GM23338 (cell line): ENCODE results near the gene BICDL1. TPM values are rescaled to one million over a fixed set of nuclear protein-coding genes. Genes with fewer than 3 reads are reported as not detected.

Experiments
- ATAC-seq: fragments of 200-7000 bp; cut with Tn5 transposase; 3 replicates; pipeline ENCODE4 v1.9.1; 2020
- DNase-seq: peaks from one replicate; pipeline ENCODE4 v3.0.0-alpha.2; 2015; ENCODE audit warnings: low spot score
- H2AFZ ChIP-seq: fragments of 200-600 bp; sonication (generic); 2 replicates; pipeline ENCODE4 v1.8.0; 2016; ENCODE audit warnings: antibody characterized with exemption, mild to moderate bottlenecking, moderate library complexity
- H3F3A ChIP-seq: fragments of 200-600 bp; sonication (generic); replicated peaks from 2 replicates; pipeline ENCODE4 v1.8.0; 2017; ENCODE audit warnings: antibody characterized with exemption, mixed run types, low read depth
- H3K27ac ChIP-seq: fragments of 200-600 bp; sonication (generic); 2 replicates; pipeline ENCODE4 v1.6.1; 2016; ENCODE audit warnings: low read depth
- H3K27me3 ChIP-seq: fragments of 200-600 bp; sonication (generic); 2 replicates; pipeline ENCODE4 v1.8.0; 2016; ENCODE audit warnings: mild to moderate bottlenecking, mixed run types, moderate library complexity; ENCODE audit not compliant: insufficient read depth
- H3K36me3 ChIP-seq: fragments of 200-600 bp; sonication (generic); 2 replicates; pipeline ENCODE4 v1.8.0; 2016; ENCODE audit warnings: mild to moderate bottlenecking; ENCODE audit not compliant: insufficient read depth
- H3K4me1 ChIP-seq: fragments of 200-600 bp; sonication (generic); 2 replicates; pipeline ENCODE4 v1.8.0; 2016; ENCODE audit warnings: mild to moderate bottlenecking, moderate library complexity; ENCODE audit not compliant: insufficient read depth
- H3K4me2 ChIP-seq: fragments of 200-600 bp; sonication (generic); 2 replicates; pipeline ENCODE4 v1.7.1; 2017; ENCODE audit warnings: mixed run types
- H3K4me3 ChIP-seq: fragments of 200-600 bp; sonication (generic); 2 replicates; pipeline ENCODE4 v1.6.1; 2016; ENCODE audit warnings: mixed run types
- H3K79me2 ChIP-seq: fragments of 200-600 bp; sonication (generic); replicated peaks from 2 replicates; pipeline ENCODE4 v1.8.0; 2017; ENCODE audit warnings: mild to moderate bottlenecking; ENCODE audit not compliant: insufficient read depth
- H3K9me2 ChIP-seq: fragments of 200-600 bp; sonication (generic); 2 replicates; pipeline ENCODE4 v1.8.0; 2017; ENCODE audit not compliant: insufficient read depth
- H4K20me1 ChIP-seq: fragments of 200-600 bp; sonication (generic); replicated peaks from 2 replicates; pipeline ENCODE4 v1.8.0; 2017; ENCODE audit warnings: mild to moderate bottlenecking; ENCODE audit not compliant: insufficient read depth
- H3K27ac Mint-ChIP-seq: 2 replicates; pipeline ENCODE4 v1.8.0; 2020; ENCODE audit warnings: inconsistent platforms, mild to moderate bottlenecking, moderate library complexity, mixed read lengths
- H3K27me3 Mint-ChIP-seq: 3 replicates; pipeline ENCODE4 v1.8.0; 2022; ENCODE audit warnings: low read depth, mild to moderate bottlenecking, moderate library complexity, mixed read lengths, inconsistent platforms; ENCODE audit not compliant: insufficient read depth, poor library complexity
- H3K36me3 Mint-ChIP-seq: 3 replicates; pipeline ENCODE4 v1.8.0; 2021; ENCODE audit warnings: low read depth, mild to moderate bottlenecking, inconsistent platforms, moderate library complexity, mixed read lengths
- H3K4me1 Mint-ChIP-seq: 3 replicates; pipeline ENCODE4 v1.8.0; 2020; ENCODE audit warnings: mild to moderate bottlenecking, inconsistent platforms, mixed read lengths
- H3K4me3 Mint-ChIP-seq: 3 replicates; pipeline ENCODE4 v1.8.0; 2021; ENCODE audit warnings: moderate library complexity, mild to moderate bottlenecking, inconsistent platforms, mixed read lengths
- H3K9me3 Mint-ChIP-seq: 3 replicates; pipeline ENCODE4 v1.8.0; 2020; ENCODE audit warnings: moderate library complexity, mild to moderate bottlenecking, inconsistent platforms, mixed read lengths
- CREB1 ChIP-seq: fragments of 250-450 bp; sonication (Bioruptor Pico); IDR thresholded peaks from 2 replicates; pipeline ENCODE4 v1.5.0; 2020; ENCODE audit warnings: low read depth, mild to moderate bottlenecking, moderate library complexity
- EZH2 ChIP-seq: fragments of 200-600 bp; sonication (generic); IDR thresholded peaks from one replicate; pipeline ENCODE4 v1.8.0; 2017; ENCODE audit warnings: antibody characterized with exemption, mild to moderate bottlenecking, low read depth; ENCODE audit not compliant: unreplicated experiment
- EZH2phosphoT487 ChIP-seq: fragments of 200-600 bp; sonication (generic); IDR thresholded peaks from one replicate; pipeline ENCODE4 v1.8.1; 2018; ENCODE audit warnings: antibody characterized with exemption; ENCODE audit not compliant: unreplicated experiment
- JUNB ChIP-seq: IDR thresholded peaks from one replicate; pipeline ENCODE4 v1.6.1; 2016; ENCODE audit warnings: antibody characterized with exemption; ENCODE audit not compliant: unreplicated experiment
- NANOG ChIP-seq: IDR thresholded peaks from 2 replicates; pipeline ENCODE4 v1.6.1; 2016; ENCODE audit warnings: antibody characterized with exemption, borderline replicate concordance
- POLR2AphosphoS5 ChIP-seq: IDR thresholded peaks from 2 replicates; pipeline ENCODE4 v1.6.1; 2016; ENCODE audit warnings: antibody characterized with exemption, low read depth
- STAT1 ChIP-seq: IDR thresholded peaks from one replicate; pipeline ENCODE4 v1.6.1; 2016; ENCODE audit warnings: antibody characterized with exemption; ENCODE audit not compliant: unreplicated experiment
- ZNF114 ChIP-seq: fragments of 250-450 bp; sonication (Bioruptor Pico); IDR thresholded peaks from 2 replicates; pipeline ENCODE4 v1.5.0; 2020; ENCODE audit warnings: mild to moderate bottlenecking, moderate library complexity
- ZNF331 ChIP-seq: fragments of 250-450 bp; sonication (Bioruptor Pico); IDR thresholded peaks from 2 replicates; pipeline ENCODE4 v1.5.0; 2020; ENCODE audit warnings: low read depth, mild to moderate bottlenecking, moderate library complexity
- polyA plus RNA-seq: library from polyadenylated mRNA; unstranded; fragments of >200 nt; fragmentation: Nextera tagmentation; extraction: Ambion mirVana; gene quantifications from 2 replicates; pipeline ENCODE4 v1.2.1, GENCODE V29; 2016
- total RNA-seq: library from RNA; depleted of rRNA; stranded (reverse); fragments of >200 nt; shearing (Covaris generic); gene quantifications from 2 replicates; pipeline ENCODE4 v1.2.3, GENCODE V29; 2014
- TF ChIP-seq, protein P1 (sequence below), 2 experiments: fragments of 200-600 bp in 1 of 2; sonication (generic) in 1 of 2; conservative IDR thresholded peaks; 2 replicates each; pipeline versions ENCODE4 v1.5.1 to v1.6.1; 2016 to 2017; ENCODE audit warnings: antibody characterized with exemption in 2 of 2, low read depth in 2 of 2, mild to moderate bottlenecking in 2 of 2, moderate library complexity in 1 of 2
- TF ChIP-seq, protein P2 (sequence below): IDR thresholded peaks from one replicate; pipeline ENCODE4 v1.6.1; 2018; ENCODE audit warnings: antibody characterized with exemption; ENCODE audit not compliant: unreplicated experiment
- TF ChIP-seq, protein P3 (sequence below): IDR thresholded peaks from 2 replicates; pipeline ENCODE4 v1.6.1; 2016; ENCODE audit warnings: antibody characterized with exemption
- TF ChIP-seq, protein P4 (sequence below): fragments of 250-450 bp; sonication (Bioruptor Pico); IDR thresholded peaks from 2 replicates; pipeline ENCODE4 v1.5.0; 2020; ENCODE audit warnings: mild to moderate bottlenecking, moderate library complexity

The BICDL1 gene
- total and polyA plus RNA-seq, 2 experiments from 2014 or later, result 14.0 to 25.7 TPM

DNA sequence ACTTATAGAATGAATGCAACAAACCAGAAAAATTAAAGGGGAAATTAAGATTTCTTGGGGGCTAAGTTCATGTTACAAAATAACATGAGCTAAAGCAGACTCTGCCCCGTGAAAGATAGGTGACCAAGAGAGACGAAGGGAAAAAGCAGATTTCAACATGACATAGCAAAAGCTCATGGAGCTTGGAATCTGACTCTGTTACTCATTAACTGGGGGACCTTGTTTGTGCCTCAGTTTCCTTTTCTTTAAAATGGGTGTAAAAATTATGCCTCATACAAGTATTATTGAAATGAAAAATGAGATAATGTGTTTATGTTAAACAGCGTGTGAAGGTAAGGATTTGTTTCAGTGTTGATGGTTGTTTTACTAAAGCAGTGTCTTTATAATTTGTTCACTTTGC, 11.5 kb downstream of the BICDL1 start:
- Histone ChIP-seq H3K36me3 (no peaks in the 10 kb centered on the region; the same call in 1 of the 2 replicates), H4K20me1 (no peaks in the 10 kb centered on the region; the same call in 1 of the 2 replicates), H3K9me2 (no peaks in the 10 kb centered on the region), H3F3A (no peaks in the 10 kb centered on the region), H3K79me2 (no peaks in the 10 kb centered on the region; the same call in 1 of the 2 replicates), H3K4me1 (no peaks in the 10 kb centered on the region; the same call in 1 of the 2 replicates), H3K27me3 (no peaks in the 10 kb centered on the region), H3K4me3 (no peak overlapping the region), H3K27ac (no peak overlapping the region), H2AFZ (no peak overlapping the region), H3K4me2 (no peak overlapping the region)
- Mint-ChIP-seq H3K4me3 (no peak overlapping the region), H3K9me3 (no peaks in the 10 kb centered on the region), H3K27me3 (no peaks in the 10 kb centered on the region), H3K27ac (no peak overlapping the region), H3K36me3 (peaks cover 24% of the 10 kb centered on the region), H3K4me1 (peaks cover 3% of the 10 kb centered on the region; the same call in 2 of the 3 replicates)
- no peak for ATAC-seq
- TF ChIP-seq ZNF114 (CRISPR knock-in tag) (no peak), STAT1 (no peak), CREB1 (CRISPR knock-in tag) (no peak), ZNF331 (CRISPR knock-in tag) (no peak), POLR2AphosphoS5 (no peak), NANOG (no peak), EZH2 (no peak), EZH2phosphoT487 (no peak), JUNB (no peak)
- TF ChIP-seq, protein P1, sequence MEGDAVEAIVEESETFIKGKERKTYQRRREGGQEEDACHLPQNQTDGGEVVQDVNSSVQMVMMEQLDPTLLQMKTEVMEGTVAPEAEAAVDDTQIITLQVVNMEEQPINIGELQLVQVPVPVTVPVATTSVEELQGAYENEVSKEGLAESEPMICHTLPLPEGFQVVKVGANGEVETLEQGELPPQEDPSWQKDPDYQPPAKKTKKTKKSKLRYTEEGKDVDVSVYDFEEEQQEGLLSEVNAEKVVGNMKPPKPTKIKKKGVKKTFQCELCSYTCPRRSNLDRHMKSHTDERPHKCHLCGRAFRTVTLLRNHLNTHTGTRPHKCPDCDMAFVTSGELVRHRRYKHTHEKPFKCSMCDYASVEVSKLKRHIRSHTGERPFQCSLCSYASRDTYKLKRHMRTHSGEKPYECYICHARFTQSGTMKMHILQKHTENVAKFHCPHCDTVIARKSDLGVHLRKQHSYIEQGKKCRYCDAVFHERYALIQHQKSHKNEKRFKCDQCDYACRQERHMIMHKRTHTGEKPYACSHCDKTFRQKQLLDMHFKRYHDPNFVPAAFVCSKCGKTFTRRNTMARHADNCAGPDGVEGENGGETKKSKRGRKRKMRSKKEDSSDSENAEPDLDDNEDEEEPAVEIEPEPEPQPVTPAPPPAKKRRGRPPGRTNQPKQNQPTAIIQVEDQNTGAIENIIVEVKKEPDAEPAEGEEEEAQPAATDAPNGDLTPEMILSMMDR (conservative IDR thresholded peaks at IDR 0.05; ENCODE audit: low read depth in 2 of 2), result no peak
- TF ChIP-seq, protein P2, sequence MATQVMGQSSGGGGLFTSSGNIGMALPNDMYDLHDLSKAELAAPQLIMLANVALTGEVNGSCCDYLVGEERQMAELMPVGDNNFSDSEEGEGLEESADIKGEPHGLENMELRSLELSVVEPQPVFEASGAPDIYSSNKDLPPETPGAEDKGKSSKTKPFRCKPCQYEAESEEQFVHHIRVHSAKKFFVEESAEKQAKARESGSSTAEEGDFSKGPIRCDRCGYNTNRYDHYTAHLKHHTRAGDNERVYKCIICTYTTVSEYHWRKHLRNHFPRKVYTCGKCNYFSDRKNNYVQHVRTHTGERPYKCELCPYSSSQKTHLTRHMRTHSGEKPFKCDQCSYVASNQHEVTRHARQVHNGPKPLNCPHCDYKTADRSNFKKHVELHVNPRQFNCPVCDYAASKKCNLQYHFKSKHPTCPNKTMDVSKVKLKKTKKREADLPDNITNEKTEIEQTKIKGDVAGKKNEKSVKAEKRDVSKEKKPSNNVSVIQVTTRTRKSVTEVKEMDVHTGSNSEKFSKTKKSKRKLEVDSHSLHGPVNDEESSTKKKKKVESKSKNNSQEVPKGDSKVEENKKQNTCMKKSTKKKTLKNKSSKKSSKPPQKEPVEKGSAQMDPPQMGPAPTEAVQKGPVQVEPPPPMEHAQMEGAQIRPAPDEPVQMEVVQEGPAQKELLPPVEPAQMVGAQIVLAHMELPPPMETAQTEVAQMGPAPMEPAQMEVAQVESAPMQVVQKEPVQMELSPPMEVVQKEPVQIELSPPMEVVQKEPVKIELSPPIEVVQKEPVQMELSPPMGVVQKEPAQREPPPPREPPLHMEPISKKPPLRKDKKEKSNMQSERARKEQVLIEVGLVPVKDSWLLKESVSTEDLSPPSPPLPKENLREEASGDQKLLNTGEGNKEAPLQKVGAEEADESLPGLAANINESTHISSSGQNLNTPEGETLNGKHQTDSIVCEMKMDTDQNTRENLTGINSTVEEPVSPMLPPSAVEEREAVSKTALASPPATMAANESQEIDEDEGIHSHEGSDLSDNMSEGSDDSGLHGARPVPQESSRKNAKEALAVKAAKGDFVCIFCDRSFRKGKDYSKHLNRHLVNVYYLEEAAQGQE, result no peak
- TF ChIP-seq, protein P3, sequence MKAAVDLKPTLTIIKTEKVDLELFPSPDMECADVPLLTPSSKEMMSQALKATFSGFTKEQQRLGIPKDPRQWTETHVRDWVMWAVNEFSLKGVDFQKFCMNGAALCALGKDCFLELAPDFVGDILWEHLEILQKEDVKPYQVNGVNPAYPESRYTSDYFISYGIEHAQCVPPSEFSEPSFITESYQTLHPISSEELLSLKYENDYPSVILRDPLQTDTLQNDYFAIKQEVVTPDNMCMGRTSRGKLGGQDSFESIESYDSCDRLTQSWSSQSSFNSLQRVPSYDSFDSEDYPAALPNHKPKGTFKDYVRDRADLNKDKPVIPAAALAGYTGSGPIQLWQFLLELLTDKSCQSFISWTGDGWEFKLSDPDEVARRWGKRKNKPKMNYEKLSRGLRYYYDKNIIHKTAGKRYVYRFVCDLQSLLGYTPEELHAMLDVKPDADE, result no peak
- TF ChIP-seq, protein P4, sequence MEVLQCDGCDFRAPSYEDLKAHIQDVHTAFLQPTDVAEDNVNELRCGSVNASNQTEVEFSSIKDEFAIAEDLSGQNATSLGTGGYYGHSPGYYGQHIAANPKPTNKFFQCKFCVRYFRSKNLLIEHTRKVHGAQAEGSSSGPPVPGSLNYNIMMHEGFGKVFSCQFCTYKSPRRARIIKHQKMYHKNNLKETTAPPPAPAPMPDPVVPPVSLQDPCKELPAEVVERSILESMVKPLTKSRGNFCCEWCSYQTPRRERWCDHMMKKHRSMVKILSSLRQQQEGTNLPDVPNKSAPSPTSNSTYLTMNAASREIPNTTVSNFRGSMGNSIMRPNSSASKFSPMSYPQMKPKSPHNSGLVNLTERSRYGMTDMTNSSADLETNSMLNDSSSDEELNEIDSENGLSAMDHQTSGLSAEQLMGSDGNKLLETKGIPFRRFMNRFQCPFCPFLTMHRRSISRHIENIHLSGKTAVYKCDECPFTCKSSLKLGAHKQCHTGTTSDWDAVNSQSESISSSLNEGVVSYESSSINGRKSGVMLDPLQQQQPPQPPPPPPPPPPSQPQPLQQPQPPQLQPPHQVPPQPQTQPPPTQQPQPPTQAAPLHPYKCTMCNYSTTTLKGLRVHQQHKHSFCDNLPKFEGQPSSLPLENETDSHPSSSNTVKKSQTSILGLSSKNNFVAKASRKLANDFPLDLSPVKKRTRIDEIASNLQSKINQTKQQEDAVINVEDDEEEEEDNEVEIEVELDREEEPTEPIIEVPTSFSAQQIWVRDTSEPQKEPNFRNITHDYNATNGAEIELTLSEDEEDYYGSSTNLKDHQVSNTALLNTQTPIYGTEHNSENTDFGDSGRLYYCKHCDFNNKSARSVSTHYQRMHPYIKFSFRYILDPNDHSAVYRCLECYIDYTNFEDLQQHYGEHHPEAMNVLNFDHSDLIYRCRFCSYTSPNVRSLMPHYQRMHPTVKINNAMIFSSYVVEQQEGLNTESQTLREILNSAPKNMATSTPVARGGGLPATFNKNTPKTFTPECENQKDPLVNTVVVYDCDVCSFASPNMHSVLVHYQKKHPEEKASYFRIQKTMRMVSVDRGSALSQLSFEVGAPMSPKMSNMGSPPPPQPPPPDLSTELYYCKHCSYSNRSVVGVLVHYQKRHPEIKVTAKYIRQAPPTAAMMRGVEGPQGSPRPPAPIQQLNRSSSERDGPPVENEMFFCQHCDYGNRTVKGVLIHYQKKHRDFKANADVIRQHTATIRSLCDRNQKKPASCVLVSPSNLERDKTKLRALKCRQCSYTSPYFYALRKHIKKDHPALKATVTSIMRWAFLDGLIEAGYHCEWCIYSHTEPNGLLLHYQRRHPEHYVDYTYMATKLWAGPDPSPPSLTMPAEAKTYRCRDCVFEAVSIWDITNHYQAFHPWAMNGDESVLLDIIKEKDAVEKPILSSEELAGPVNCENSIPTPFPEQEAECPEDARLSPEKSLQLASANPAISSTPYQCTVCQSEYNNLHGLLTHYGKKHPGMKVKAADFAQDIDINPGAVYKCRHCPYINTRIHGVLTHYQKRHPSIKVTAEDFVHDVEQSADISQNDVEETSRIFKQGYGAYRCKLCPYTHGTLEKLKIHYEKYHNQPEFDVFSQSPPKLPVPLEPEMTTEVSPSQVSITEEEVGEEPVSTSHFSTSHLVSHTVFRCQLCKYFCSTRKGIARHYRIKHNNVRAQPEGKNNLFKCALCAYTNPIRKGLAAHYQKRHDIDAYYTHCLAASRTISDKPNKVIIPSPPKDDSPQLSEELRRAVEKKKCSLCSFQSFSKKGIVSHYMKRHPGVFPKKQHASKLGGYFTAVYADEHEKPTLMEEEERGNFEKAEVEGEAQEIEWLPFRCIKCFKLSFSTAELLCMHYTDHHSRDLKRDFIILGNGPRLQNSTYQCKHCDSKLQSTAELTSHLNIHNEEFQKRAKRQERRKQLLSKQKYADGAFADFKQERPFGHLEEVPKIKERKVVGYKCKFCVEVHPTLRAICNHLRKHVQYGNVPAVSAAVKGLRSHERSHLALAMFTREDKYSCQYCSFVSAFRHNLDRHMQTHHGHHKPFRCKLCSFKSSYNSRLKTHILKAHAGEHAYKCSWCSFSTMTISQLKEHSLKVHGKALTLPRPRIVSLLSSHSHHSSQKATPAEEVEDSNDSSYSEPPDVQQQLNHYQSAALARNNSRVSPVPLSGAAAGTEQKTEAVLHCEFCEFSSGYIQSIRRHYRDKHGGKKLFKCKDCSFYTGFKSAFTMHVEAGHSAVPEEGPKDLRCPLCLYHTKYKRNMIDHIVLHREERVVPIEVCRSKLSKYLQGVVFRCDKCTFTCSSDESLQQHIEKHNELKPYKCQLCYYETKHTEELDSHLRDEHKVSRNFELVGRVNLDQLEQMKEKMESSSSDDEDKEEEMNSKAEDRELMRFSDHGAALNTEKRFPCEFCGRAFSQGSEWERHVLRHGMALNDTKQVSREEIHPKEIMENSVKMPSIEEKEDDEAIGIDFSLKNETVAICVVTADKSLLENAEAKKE (CRISPR knock-in tag), result no peak
- DNase-seq, result no peak
